ENCODE measurements around the gene C10orf95.
"Not testable (repeated sequence)": the region's sequence is repeated elsewhere in the genome, so short reads cannot be mapped to it uniquely, and the experiment has no call there.

C10orf95 gene

GRCh38 chr10:102465466-102465865, 14.1 kb upstream of the C10orf95 start:
- DNase-seq (ENCODE audit: low read depth in 2 of 2), result no peak

GRCh38 chr10:102463983-102464382, 12.6 kb upstream of the C10orf95 start:
- no peak for DNase-seq (ENCODE audit: low read depth in 2 of 2)

GRCh38 chr10:102462512-102463054, 11.2 kb upstream of the C10orf95 start:
- no peak for DNase-seq (ENCODE audit: low read depth in 2 of 2)

GRCh38 chr10:102461187-102462054, 10.1 kb upstream of the C10orf95 start:
- peak; percentile 85 to 87 for DNase-seq (ENCODE audit: low read depth in 2 of 2)

GRCh38 chr10:102460836-102461186, 9.5 kb upstream of the C10orf95 start:
- no peak for DNase-seq (ENCODE audit: low read depth in 2 of 2)

GRCh38 chr10:102458656-102459055, 7.3 kb upstream of the C10orf95 start:
- DNase-seq (ENCODE audit: low read depth in 2 of 2), result no peak

GRCh38 chr10:102457591-102458150, 6.3 kb upstream of the C10orf95 start:
- no peak for DNase-seq (ENCODE audit: low read depth in 2 of 2)

GRCh38 chr10:102455893-102456471, 4.6 kb upstream of the C10orf95 start:
- DNase-seq (ENCODE audit: low read depth in 2 of 2), result no peak

GRCh38 chr10:102454662-102455487, 3.5 kb upstream of the C10orf95 start:
- DNase-seq (ENCODE audit: low read depth in 2 of 2), result not testable (repeated sequence)

GRCh38 chr10:102453502-102453901, 2.2 kb upstream of the C10orf95 start:
- DNase-seq (ENCODE audit: low read depth in 2 of 2), result no peak

GRCh38 chr10:102452672-102453340, 1.5 kb upstream of the C10orf95 start:
- peak in 1 of 2 donors; percentile 48 for DNase-seq (ENCODE audit: low read depth in 2 of 2)

GRCh38 chr10:102450374-102451104, 804 bp downstream of the C10orf95 start:
- DNase-seq (ENCODE audit: low read depth in 2 of 2), result peak; percentile 71 to 83

- no peak for DNase-seq (ENCODE audit: low read depth in 2 of 2)
Measured at GRCh38 chr10:102450124-102450373, 1.3 kb downstream of the C10orf95 start.

GRCh38 chr10:102449321-102450123, 1.8 kb downstream of the C10orf95 start:
- peak; percentile 72 to 86 for DNase-seq (ENCODE audit: low read depth in 2 of 2)

- no peak for DNase-seq (ENCODE audit: low read depth in 2 of 2)
Measured at GRCh38 chr10:102444851-102445250, 6.5 kb downstream of the C10orf95 start.

- DNase-seq (ENCODE audit: low read depth in 2 of 2), result no peak
Measured at GRCh38 chr10:102438374-102438773, 13.0 kb downstream of the C10orf95 start.

- DNase-seq (ENCODE audit: low read depth in 2 of 2), result no peak
Measured at GRCh38 chr10:102437515-102437914, 13.8 kb downstream of the C10orf95 start.

- no peak for DNase-seq (ENCODE audit: low read depth in 2 of 2)
Measured at GRCh38 chr10:102436312-102436711, 15.0 kb downstream of the C10orf95 start.

- DNase-seq (ENCODE audit: low read depth in 2 of 2), result peak; percentile 13 to 41
Measured at GRCh38 chr10:102435529-102436233, 15.7 kb downstream of the C10orf95 start.
